DND-41 (cell line): ENCODE measurements around the gene PTGER3.

Source experiments
- ATAC-seq: fragments of 200-7000 bp; cut with Tn5 transposase; 3 replicates; pipeline ENCODE4 v1.9.1; 2021; ENCODE audit warnings: low read depth; ENCODE audit not compliant: insufficient read depth
- DNase-seq: peaks from one replicate; pipeline ENCODE4 v3.0.0-alpha.2; 2020
- H2AFZ ChIP-seq: 2 replicates; pipeline ENCODE4 v1.6.0; 2012; ENCODE audit warnings: low read depth, low read length
- H3K27ac ChIP-seq: 2 replicates; pipeline ENCODE4 v1.5.1; 2012; ENCODE audit warnings: low read length, inconsistent platforms
- H3K27me3 ChIP-seq: fragments of 200-600 bp; sonication (generic); 2 replicates; pipeline ENCODE4 v1.6.0; 2012; ENCODE audit warnings: low read length, mild to moderate bottlenecking, inconsistent platforms; ENCODE audit not compliant: insufficient read depth, poor library complexity
- H3K36me3 ChIP-seq: 2 replicates; pipeline ENCODE4 v1.5.1; 2012; ENCODE audit warnings: low read length, inconsistent platforms; ENCODE audit not compliant: insufficient read depth
- H3K4me1 ChIP-seq: 2 replicates; pipeline ENCODE4 v1.5.1; 2012; ENCODE audit warnings: mild to moderate bottlenecking, low read length; ENCODE audit not compliant: insufficient read depth
- H3K4me2 ChIP-seq: 2 replicates; pipeline ENCODE4 v1.6.0; 2012; ENCODE audit warnings: mild to moderate bottlenecking, moderate library complexity, low read length, inconsistent platforms; ENCODE audit not compliant: insufficient read depth
- H3K4me3 ChIP-seq, 2 experiments: fragments of 200-600 bp in 1 of 2; shearing (Covaris generic) in 1 of 2; 2 replicates each; pipeline ENCODE4 v1.5.1; 2012 to 2016; ENCODE audit warnings: inconsistent platforms in 2 of 2, low read length in 2 of 2, mild to moderate bottlenecking in 2 of 2, low read depth in 1 of 2, moderate library complexity in 1 of 2
- H3K79me2 ChIP-seq: 2 replicates; pipeline ENCODE4 v1.6.0; 2012; ENCODE audit warnings: low read length, inconsistent platforms; ENCODE audit not compliant: insufficient read depth
- H3K9ac ChIP-seq: 2 replicates; pipeline ENCODE4 v1.6.0; 2012; ENCODE audit warnings: low read depth, mild to moderate bottlenecking, inconsistent platforms, low read length, moderate library complexity
- H3K9me3 ChIP-seq: 2 replicates; pipeline ENCODE4 v1.5.1; 2012; ENCODE audit warnings: low read length, moderate library complexity, mild to moderate bottlenecking, inconsistent platforms; ENCODE audit not compliant: insufficient read depth, severe bottlenecking
- H4K20me1 ChIP-seq: 2 replicates; pipeline ENCODE4 v1.6.0; 2012; ENCODE audit warnings: low read length; ENCODE audit not compliant: insufficient read depth
- EZH2 ChIP-seq: IDR thresholded peaks from 3 replicates; pipeline ENCODE4 v1.6.1; 2012; ENCODE audit warnings: borderline replicate concordance, low read depth, mild to moderate bottlenecking, moderate library complexity, low read length, inconsistent platforms; ENCODE audit not compliant: severe bottlenecking
- TF ChIP-seq, protein P1 (sequence below): IDR thresholded peaks from 2 replicates; pipeline ENCODE4 v1.5.1; 2012; ENCODE audit warnings: borderline replicate concordance, low read length, moderate library complexity, mild to moderate bottlenecking; ENCODE audit not compliant: poor library complexity, severe bottlenecking; ENCODE audit errors: extremely low read depth

PTGER3 gene

GRCh38 chr1:70966018-70966638 is 81.5 kb downstream of the PTGER3 start:
- Histone ChIP-seq H3K9me3 (no peaks in the 10 kb centered on the region), H3K4me1 (no peaks in the 10 kb centered on the region), H3K4me2 (no peak overlapping the region), H3K79me2 (no peaks in the 10 kb centered on the region), H3K9ac (no peak overlapping the region), H3K36me3 (no peaks in the 10 kb centered on the region), H3K4me3 (no peak overlapping the region), H2AFZ (no peak overlapping the region), H3K27ac (no peak overlapping the region), H4K20me1 (no peaks in the 10 kb centered on the region), H3K27me3 (no peaks in the 10 kb centered on the region)
- TF ChIP-seq EZH2 = no peak
- TF ChIP-seq, protein P1, sequence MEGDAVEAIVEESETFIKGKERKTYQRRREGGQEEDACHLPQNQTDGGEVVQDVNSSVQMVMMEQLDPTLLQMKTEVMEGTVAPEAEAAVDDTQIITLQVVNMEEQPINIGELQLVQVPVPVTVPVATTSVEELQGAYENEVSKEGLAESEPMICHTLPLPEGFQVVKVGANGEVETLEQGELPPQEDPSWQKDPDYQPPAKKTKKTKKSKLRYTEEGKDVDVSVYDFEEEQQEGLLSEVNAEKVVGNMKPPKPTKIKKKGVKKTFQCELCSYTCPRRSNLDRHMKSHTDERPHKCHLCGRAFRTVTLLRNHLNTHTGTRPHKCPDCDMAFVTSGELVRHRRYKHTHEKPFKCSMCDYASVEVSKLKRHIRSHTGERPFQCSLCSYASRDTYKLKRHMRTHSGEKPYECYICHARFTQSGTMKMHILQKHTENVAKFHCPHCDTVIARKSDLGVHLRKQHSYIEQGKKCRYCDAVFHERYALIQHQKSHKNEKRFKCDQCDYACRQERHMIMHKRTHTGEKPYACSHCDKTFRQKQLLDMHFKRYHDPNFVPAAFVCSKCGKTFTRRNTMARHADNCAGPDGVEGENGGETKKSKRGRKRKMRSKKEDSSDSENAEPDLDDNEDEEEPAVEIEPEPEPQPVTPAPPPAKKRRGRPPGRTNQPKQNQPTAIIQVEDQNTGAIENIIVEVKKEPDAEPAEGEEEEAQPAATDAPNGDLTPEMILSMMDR = peak; percentile 53
- DNase-seq (no peak), ATAC-seq (no peak)

DNA sequence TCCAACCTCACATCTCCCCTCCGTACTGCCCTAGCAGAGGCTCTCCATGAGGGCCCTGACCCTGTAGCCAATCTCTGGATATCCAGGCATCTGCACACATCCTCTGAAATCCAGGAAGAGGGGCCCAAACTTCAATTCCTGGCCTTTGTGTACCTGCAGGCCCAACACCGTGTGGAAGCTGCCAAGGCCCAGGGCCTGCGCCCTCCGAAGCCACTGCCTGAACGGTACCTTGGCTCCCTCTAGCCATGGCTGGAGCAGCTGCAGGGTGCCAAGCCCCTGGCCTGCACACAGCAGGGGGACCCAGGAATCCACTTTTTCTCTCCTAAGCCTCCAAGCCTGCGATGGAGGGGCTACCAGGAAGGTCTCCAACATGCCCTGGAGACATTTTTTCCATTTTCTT is 84.2 kb downstream of the PTGER3 start:
- no peaks in the 10 kb centered on the region for H3K27me3 ChIP-seq
- no peak overlapping the region for H2AFZ ChIP-seq
- no peaks in the 10 kb centered on the region for H4K20me1 ChIP-seq
- no peak overlapping the region for H3K4me3 ChIP-seq
- DNase-seq (no peak), ATAC-seq (no peak)
- H3K9me3 ChIP-seq = no peaks in the 10 kb centered on the region
- TF ChIP-seq, protein P1 = peak; percentile 8
- no peak for TF ChIP-seq EZH2
- H3K9ac ChIP-seq = no peak overlapping the region
- no peaks in the 10 kb centered on the region for H3K36me3 ChIP-seq
- H3K27ac ChIP-seq = no peak overlapping the region
- no peaks in the 10 kb centered on the region for H3K79me2 ChIP-seq
- H3K4me1 ChIP-seq = no peaks in the 10 kb centered on the region
- no peak overlapping the region for H3K4me2 ChIP-seq

- no peaks in the 10 kb centered on the region for H3K36me3 ChIP-seq
- no peak overlapping the region for H3K9ac ChIP-seq
- no peak overlapping the region for H3K4me2 ChIP-seq
- no peaks in the 10 kb centered on the region for H3K9me3 ChIP-seq
- DNase-seq (no peak), ATAC-seq (no peak)
- TF ChIP-seq, protein P1 = no peak
- TF ChIP-seq EZH2 = no peak
- no peaks in the 10 kb centered on the region for H4K20me1 ChIP-seq
- H3K4me1 ChIP-seq = no peaks in the 10 kb centered on the region
- no peak overlapping the region for H2AFZ ChIP-seq
- H3K4me3 ChIP-seq = no peak overlapping the region
- no peaks in the 10 kb centered on the region for H3K79me2 ChIP-seq
- H3K27me3 ChIP-seq = no peaks in the 10 kb centered on the region
- no peak overlapping the region for H3K27ac ChIP-seq
These were observed 86.1 kb downstream of the PTGER3 start for GRCh38 chr1:70961374-70961975.
